Renal pelvis (tissue), 4 donors: ENCODE measurements around the gene AUTS2. TPM values are rescaled to one million over a fixed set of nuclear protein-coding genes. Genes with fewer than 3 reads are reported as not detected.

Experiments
- DNase-seq: peaks from one replicate; pipeline ENCODE4 v3.0.0-alpha.2; 2013
- polyA plus RNA-seq, 3 donors: library from polyadenylated mRNA; unstranded; fragments of 120-200 nt; gene quantifications; one replicate each; pipeline ENCODE4 v1.2.1, GENCODE V29; 2013; ENCODE audit not compliant: insufficient read length in 3 of 3

Gene AUTS2
- polyA plus RNA-seq, 3 donors, result 85.8 to 114 (median 86.6) TPM

DNA sequence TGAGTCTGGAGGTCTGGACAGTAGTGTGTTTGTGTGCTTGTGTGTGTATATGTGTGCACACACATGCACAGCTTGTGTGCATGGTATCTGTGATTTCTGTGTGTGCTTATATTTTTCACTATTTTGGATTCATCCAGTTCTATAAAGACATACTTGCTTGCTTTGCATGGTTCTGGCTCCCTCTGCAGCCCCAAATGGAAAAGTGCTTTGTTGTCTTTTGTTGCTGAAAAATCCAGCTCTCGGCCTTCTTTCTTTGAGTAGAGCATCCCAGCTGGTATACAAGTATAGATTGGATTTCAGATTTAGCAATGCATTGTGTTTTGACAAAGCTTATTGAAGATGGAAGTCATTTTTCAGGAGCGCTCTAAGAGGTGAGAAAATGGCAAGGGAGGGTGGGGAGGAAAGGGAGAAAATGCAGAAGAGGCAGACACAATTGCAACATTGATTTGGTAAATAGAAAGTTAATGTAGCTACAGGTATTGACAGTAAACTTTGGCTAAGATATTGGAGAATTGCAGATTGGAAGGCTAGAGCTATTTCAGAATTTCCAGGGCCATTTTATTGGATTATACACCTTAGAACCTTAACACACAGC is 333.9 kb downstream of the AUTS2 start:
- DNase-seq, result no peak

DNA sequence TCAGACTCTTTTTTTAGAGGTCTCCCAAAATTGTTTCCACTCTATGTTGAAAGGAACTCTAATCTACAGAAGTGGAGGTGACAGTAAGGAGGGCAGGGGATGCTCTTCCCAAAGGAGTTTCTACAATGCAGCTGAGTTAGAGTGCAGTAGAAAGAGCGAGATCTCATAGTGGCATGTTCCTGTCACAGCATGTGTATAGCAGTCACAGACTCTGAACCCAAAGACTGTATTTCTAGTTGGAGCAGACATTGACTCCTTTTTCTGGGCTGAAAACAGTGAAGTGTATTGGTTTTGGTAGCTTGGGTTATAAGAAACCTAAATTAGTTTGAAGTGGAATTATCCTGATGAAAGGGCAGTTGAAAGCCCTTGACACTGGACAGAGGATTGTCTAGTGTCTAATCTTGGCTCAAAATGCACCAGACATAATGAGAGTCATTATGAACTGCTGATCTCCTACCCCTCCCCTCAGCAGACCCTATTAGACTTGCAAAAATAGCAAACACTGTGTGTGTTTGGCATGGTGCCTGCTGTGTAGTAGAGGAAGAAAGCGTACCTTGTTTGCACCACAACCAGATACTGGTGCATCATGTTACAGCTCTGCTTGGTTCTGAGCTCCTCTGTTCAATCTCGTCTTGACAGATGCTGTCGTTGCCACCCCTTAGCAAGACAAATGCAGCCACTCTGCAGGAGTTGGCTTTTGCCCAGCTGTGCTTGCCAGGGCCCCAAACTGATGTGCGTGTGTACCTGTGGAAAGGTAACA is 336.0 kb downstream of the AUTS2 start:
- DNase-seq, result no peak

DNA sequence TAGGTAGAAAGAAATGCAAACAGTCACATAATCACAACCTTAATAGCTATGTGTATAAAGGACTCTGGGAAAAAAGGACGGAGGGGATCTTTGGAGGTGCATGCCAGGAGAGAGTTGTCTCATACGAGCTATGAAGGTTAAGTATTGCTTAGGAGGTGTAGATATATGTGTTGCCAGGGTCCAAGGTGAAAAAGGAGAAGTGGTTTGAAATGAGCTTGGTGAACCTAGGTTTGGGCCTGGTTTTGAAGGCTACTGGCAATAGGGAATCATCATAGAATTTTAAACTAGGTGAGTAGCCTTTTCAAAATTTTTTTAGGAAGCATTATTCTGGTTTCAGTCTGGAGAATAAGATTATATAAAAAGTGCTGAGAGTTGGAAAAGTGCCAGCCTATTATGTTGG is 336.8 kb downstream of the AUTS2 start:
- DNase-seq, result no peak

- no peak for DNase-seq
Observed at GRCh38 chr7:69937097-69937496, 338.8 kb downstream of the AUTS2 start.

GRCh38 chr7:69939317-69939716 is 341.0 kb downstream of the AUTS2 start:
- no peak for DNase-seq

- no peak for DNase-seq
Observed at GRCh38 chr7:69941077-69941651, 342.9 kb downstream of the AUTS2 start.

DNA sequence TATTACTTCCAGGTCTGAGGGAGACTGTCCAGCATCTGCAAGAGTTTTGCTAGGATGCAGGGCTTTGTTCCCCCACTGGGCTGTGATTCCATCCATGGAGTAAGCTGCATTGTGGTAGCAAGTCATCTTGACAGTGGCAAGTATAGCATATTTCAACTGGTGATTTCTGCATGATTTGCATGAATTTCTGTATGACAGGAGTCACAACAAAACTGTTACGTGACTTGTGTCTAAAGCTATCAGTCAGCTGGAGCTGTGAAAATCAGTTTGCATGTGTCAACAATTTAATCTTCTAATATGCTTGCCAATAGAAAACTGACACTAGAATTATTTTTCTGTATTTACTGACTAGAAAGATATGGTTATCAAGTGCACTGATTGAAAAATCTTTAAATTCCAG is 344.3 kb downstream of the AUTS2 start:
- DNase-seq, result no peak

DNA sequence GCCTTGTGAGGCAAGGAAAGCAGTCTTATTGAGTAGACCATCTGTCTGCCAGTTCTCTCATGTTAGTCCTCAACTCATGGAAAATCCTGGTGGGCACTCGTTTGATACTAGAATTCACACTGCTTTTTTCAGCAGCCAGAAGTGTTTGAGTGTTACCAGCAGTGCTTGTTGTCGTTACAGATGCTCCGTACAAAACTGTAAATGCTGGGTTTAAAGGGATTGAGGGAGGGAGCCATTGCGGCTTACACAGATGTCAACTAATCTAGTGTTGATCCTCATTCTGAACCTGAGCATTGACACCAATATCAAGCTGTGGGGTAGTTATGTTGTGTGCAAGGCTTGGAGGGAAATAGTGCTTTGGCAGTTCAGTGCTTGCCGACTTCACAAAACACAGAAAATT is 348.6 kb downstream of the AUTS2 start:
- DNase-seq, result no peak

- DNase-seq, result no peak
Observed at GRCh38 chr7:69947998-69948397, 349.7 kb downstream of the AUTS2 start.

GRCh38 chr7:69949122-69949521 is 350.8 kb downstream of the AUTS2 start:
- no peak for DNase-seq

DNA sequence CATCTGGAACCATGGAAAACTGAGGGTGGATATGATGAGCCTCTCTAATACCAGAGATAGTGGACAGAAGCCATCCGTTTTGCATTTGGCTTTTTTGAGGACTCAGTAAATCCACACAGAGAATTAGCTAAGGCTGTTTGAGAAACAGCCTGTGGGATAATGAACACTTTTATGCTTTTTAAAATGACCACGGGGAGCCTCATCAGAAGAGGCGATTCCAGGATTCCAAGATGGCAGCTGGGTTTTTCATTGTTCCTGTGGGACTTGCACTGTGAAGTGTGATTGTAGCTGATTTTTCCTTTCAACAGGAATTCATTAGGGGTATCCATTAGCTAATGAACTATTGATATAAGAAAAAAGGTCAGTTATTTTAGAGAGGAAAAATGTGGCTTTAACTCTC is 353.2 kb downstream of the AUTS2 start:
- no peak for DNase-seq

GRCh38 chr7:69953136-69954067 is 355.1 kb downstream of the AUTS2 start:
- no peak for DNase-seq

DNA sequence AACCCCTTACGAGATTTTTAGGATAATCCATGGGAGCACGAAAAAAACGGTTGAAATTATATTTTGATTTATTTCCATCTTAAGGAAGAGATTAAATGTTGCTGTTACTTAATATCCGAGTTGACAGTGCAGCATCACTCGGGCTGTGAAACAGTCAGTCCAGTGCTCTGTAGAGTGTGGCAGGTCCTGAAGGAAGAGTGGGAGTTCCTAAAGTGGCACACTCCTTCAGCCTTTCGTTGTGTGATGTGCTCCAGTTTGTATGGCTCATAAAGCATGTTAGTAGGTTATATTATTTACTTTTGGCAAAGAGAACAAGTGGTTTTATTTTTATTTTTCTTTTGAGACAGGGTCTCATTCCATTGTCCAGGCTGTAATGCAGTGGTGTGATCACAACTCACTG is 358.3 kb downstream of the AUTS2 start:
- peak; percentile 42 for DNase-seq

DNA sequence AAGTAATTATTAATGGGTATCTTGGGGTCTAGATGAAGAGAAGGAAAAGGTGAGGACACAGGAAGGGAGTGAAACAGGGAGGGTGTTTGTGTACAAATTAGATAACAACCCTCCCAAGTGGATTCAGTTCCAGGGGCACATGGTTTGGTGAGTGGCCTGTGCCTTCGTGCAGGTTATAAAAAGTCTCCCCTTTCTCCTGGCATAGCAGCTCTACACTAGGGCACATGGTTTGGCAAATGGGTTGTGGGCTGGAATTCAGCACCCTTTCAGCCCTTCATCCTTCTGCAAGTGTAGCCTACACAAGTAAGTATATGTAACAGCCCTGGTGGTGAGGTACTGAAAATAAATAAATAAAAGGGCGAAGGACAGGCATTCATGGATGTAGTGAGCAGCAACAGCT is 359.4 kb downstream of the AUTS2 start:
- no peak for DNase-seq

DNA sequence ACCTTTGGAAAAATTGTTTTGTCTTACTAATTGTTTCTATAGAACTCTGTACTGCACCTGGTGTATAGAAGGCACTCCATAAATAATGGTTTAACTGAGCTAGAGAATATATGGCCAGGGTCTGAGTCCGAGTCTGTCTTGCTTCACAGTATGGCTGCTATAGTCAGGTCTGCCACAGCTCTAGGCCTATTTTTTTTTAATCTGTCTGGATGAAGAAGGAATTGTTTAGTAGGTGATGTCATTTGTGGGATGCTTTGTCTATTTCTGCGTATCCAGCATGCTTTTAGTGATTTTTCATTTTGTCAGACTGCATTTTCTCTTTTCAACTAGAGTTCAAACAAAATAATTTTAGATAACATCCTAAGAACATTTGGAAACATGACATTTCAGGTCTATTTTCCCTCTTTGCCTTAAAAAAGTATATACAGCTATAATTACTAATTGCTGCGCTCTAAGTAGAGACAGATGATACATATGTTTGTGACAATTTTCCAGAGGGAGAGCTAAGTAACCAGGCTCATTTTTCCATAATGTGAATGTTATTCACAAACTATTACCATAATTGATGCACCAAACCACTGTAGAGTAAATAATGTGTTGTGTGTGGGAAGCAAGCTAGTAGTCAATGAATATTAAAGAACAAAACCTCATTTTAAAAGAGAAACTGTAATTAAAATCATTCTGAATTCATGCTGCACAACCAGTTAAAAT is 361.7 kb downstream of the AUTS2 start:
- DNase-seq, result no peak

- no peak for DNase-seq
Observed at GRCh38 chr7:69961436-69961835, 363.2 kb downstream of the AUTS2 start.

- DNase-seq, result no peak
Observed at GRCh38 chr7:69962186-69963065, 364.2 kb downstream of the AUTS2 start.

- no peak for DNase-seq
Observed at GRCh38 chr7:69963393-69963792, 365.1 kb downstream of the AUTS2 start.

- peak; percentile 76 for DNase-seq
Observed at GRCh38 chr7:69966766-69967591, 368.7 kb downstream of the AUTS2 start.
